Panc1 (cell line): ENCODE data around the gene CNOT4. TPM values are rescaled to one million over a fixed set of nuclear protein-coding genes. Genes with fewer than 3 reads are reported as not detected.
A peak's percentile ranks its signal among the peaks of the same experiment; 100 is the strongest.

Experiments used
- ATAC-seq: fragments of 200-7000 bp; cut with Tn5 transposase; 2 replicates; pipeline ENCODE4 v1.9.1; 2020; ENCODE audit warnings: mild to moderate bottlenecking, moderate library complexity
- BruUV-seq: library from RNA; stranded (reverse); fragments of 400-500 nt; replicated peaks from 2 replicates; lab custom pipeline; 2021; lab: Mats Ljungman, UMichigan
- CTCF ChIA-PET: fragments of 300-600 bp; sonication (Branson Sonifier 250); formaldehyde crosslinking; loops from one replicate; lab custom pipeline; 2022; ENCODE audit warnings: antibody characterized with exemption; lab: Charles Lee
- POLR2A ChIA-PET: fragments of 300-600 bp; sonication (Branson Sonifier 250); formaldehyde crosslinking; loops from one replicate; lab custom pipeline; 2022; ENCODE audit warnings: antibody characterized with exemption; lab: Charles Lee
- DNase-seq: peaks from one replicate; pipeline ENCODE4 v3.0.0-alpha.2; 2010; ENCODE audit warnings: low read depth, low spot score
- H3K27ac ChIP-seq: 2 replicates; pipeline ENCODE4 v1.5.1; 2011; ENCODE audit warnings: mild to moderate bottlenecking, low read length, inconsistent platforms
- H3K27me3 ChIP-seq: fragments of 200-500 bp; sonication (Bioruptor generic); 2 replicates; pipeline ENCODE4 v1.6.0; 2014; ENCODE audit warnings: low read length, inconsistent platforms; ENCODE audit not compliant: control insufficient read depth, insufficient read depth
- H3K36me3 ChIP-seq: fragments of 200-500 bp; sonication (Bioruptor generic); 2 replicates; pipeline ENCODE4 v1.5.1; 2014; ENCODE audit warnings: inconsistent platforms, mild to moderate bottlenecking, low read length, moderate library complexity; ENCODE audit not compliant: control insufficient read depth, insufficient read depth
- H3K4me1 ChIP-seq: 2 replicates; pipeline ENCODE4 v1.5.1; 2011; ENCODE audit warnings: inconsistent platforms, mild to moderate bottlenecking, low read length, moderate library complexity; ENCODE audit not compliant: control insufficient read depth, insufficient read depth
- H3K4me3 ChIP-seq, 2 experiments: 2 replicates each; pipeline ENCODE4 v1.5.1; 2011 to 2012; ENCODE audit warnings: low read depth in 2 of 2, low read length in 2 of 2, mild to moderate bottlenecking in 2 of 2, inconsistent platforms in 1 of 2, moderate library complexity in 1 of 2
- H3K9me3 ChIP-seq: fragments of 200-500 bp; sonication (Bioruptor generic); 2 replicates; pipeline ENCODE4 v1.5.1; 2014; ENCODE audit warnings: low read depth, mild to moderate bottlenecking, inconsistent platforms, low read length, moderate library complexity; ENCODE audit not compliant: control insufficient read depth, insufficient read depth
- CTCF ChIP-seq: fragments of 450-650 bp; IDR thresholded peaks from 2 replicates; pipeline ENCODE4 v1.5.1; 2017; ENCODE audit warnings: mild to moderate bottlenecking
- POLR2AphosphoS5 ChIP-seq: IDR thresholded peaks from 2 replicates; pipeline ENCODE4 v1.6.1; 2012; ENCODE audit warnings: mild to moderate bottlenecking, low read depth, low read length, moderate library complexity
- REST ChIP-seq, 2 experiments: IDR thresholded peaks; 2 replicates each; pipeline ENCODE4 v1.6.1; 2011 to 2012; ENCODE audit warnings: low read depth in 2 of 2, control low read depth in 1 of 2, low read length in 1 of 2, mild to moderate bottlenecking in 1 of 2, moderate library complexity in 1 of 2; ENCODE audit not compliant: insufficient read depth in 1 of 2
- SIN3A ChIP-seq: IDR thresholded peaks from 2 replicates; pipeline ENCODE4 v1.6.1; 2012; ENCODE audit warnings: low read depth, mild to moderate bottlenecking, low read length, moderate library complexity, borderline replicate concordance; ENCODE audit not compliant: insufficient read depth
- TCF7L2 ChIP-seq: IDR thresholded peaks from 2 replicates; pipeline ENCODE4 v1.6.1; 2011; ENCODE audit warnings: mild to moderate bottlenecking, low read depth, low read length, inconsistent platforms
- in situ Hi-C: cut with HindIII; loops from 2 replicates; pipeline ENCODE4 v1.10.0; 2016; ENCODE audit warnings: low sequenced_read_pairs, low pct_unique_long_range_greater_than_20kb
- intact Hi-C: fragments of 100-400 bp; cut with micrococcal nuclease; formaldehyde crosslinking; loops from one replicate; pipeline ENCODE4 v1.10.0; 2022; ENCODE audit not compliant: unreplicated experiment
- total RNA-seq: library from RNA; stranded (reverse); gene quantifications from one replicate; pipeline ENCODE4 v1.2.1, GENCODE V29; 2021; ENCODE audit not compliant: unreplicated experiment

Gene CNOT4
- total RNA-seq, 1 experiment from 2014 or later: 22.3 TPM

- H3K36me3 ChIP-seq: no peaks in the 10 kb centered on the region; the same call in 1 of the 2 replicates
- no peaks in the 10 kb centered on the region for H3K9me3 ChIP-seq
- H3K27ac ChIP-seq: no peak overlapping the region
- CTCF ChIA-PET: interaction anchor here (0.6 to 0.7 kb wide), 2 partner anchors 8 to 614 kb away, joined by 3 to 10 read pairs; no protein-coding TSS in a partner anchor
- in situ Hi-C loops: no loop called here
- no peak overlapping the region for H3K4me3 ChIP-seq
- TF ChIP-seq SIN3A (no peak), REST (IDR thresholded peaks at IDR 0.05; ENCODE audit: insufficient read depth in 1 of 2, low read depth in 2 of 2, low read length in 1 of 2) (no peak), POLR2AphosphoS5 (no peak), TCF7L2 (no peak), CTCF (no peak)
- BruUV-seq: no TSS peak
- POLR2A ChIA-PET: interaction anchor here (0.6 kb wide), 1 partner anchor 18 kb away, joined by 4 read pairs; no protein-coding TSS in a partner anchor
- H3K27me3 ChIP-seq: no peaks in the 10 kb centered on the region
- no peaks in the 10 kb centered on the region for H3K4me1 ChIP-seq
- ATAC-seq: no peak
- intact Hi-C loops: no loop called here
- DNase-seq: no peak
Measured at GRCh38 chr7:135364206-135364605, 145.7 kb downstream of the CNOT4 start.

- Histone ChIP-seq H3K27me3 (no peaks in the 10 kb centered on the region), H3K4me3 (no peak overlapping the region), H3K9me3 (no peaks in the 10 kb centered on the region), H3K36me3 (no peaks in the 10 kb centered on the region; the same call in 1 of the 2 replicates), H3K4me1 (no peaks in the 10 kb centered on the region), H3K27ac (no peak overlapping the region)
- BruUV-seq: no TSS peak
- TF ChIP-seq CTCF (peak; percentile 27), SIN3A (no peak), POLR2AphosphoS5 (no peak)
- intact Hi-C loops: no loop called here
- no peak for DNase-seq
- CTCF ChIA-PET: no interaction called here
- ATAC-seq: no peak
- POLR2A ChIA-PET: no interaction called here
- in situ Hi-C loops: no loop called here
Measured at GRCh38 chr7:135362871-135363270, 147.0 kb downstream of the CNOT4 start.
